MV-4-11 (cell line): ENCODE results near the gene ODAD3.

Experiments used
- DNase-seq: peaks from one replicate; lab custom pipeline; 2025; lab: John Stamatoyannopoulos, UW

Gene ODAD3

DNA sequence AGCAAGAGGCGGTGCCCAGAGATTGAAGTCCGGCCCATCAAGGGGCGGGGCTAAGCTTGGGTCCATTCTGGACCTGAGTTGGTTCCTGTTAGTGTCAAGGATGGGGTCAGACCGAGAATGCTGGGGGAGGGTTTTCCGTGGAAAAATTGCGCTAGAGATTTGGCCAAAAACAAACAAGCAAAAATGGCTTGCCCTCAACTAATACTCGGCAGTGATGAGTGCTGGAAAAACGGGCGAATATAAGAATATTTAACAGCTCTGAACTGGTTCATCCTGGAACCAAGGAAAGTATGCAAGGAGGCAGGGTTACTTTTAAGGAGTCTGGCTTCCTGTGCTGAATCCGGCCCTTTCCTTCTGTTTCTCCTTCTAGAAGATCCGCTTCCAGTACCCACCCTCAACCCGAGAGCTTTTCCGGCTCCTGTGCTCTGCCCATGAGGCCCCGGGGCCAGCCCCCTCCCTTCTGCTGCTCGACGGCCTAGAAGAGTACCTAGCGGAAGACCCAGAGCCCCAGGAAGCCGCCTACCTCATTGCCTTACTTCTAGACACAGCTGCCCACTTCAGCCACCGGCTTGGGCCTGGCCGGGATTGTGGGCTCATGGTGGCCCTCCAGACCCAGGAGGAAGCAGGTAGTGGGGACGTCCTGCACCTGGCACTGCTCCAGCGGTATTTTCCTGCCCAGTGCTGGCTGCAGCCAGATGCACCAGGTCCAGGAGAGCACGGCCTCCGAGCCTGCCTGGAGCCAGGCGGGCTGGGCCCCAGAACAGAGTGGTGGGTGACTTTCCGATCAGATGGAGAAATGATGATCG, 59.6 kb downstream of the ODAD3 start:
- DNase-seq = peak; percentile 61

DNA sequence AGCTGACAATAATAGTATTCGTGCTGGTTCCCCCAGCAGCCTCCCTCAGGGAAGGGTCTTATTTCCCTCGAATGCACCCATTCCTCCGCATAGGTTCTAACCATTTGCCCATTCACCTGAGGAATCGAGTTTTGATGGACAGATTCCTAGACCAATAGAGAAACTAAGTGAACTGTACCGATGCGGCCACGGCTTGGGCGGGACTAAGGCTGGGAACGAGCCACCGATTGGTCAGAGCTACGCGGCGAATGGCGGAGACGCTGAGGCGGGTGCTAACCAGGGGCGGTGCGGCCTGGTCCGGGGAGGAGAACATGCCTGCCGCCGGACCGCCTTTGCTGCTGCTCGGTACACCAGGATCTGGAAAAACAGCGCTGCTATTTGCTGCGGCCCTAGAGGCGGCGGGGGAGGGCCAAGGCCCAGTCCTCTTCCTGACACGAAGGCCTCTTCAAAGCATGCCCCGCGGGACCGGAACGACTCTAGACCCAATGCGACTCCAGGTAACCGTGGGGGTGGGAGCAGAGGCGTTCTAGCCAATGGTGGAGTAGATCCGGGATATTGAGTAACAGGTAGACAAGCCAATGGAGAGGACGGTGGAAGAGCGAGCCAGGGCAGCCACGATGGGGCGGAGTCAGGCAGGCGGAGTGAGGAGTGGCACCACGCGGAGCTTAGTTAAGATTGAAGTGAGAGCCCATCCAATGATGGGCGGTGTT, 60.3 kb downstream of the ODAD3 start, which contains the start of gene SWSAP1:
TSS of gene SWSAP1 (plus strand) at position 234 of the 710 bp plus-strand sequence. CDS start at position 249, 15 bp downstream.
- peak; percentile 100 for DNase-seq

DNA sequence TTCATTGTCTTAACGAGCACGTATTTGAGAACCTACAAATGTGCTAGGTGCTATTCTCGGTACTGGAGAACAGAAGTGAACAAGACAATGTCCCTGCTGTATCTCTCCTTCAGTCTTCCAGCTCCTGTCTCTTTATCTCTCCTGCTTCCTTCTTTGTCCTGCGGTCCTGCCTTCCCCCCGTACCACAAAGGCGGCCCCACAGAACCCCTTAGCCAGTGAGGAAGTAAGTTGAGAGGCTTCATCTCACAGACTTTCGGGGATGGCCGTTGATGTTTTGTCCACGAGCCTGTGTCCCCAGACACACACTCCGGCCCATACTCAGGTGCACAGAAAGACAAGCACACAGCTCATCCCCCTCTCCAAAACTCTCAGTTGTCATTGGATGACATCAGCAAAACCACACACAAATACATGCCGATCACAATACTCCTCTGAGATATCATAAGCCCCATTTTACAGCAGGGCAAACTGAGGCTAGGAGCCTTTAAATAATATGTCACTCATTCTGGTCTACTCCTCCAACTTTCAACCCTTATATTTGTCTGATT, 61.0 kb downstream of the ODAD3 start:
- peak; percentile 81 for DNase-seq

DNA sequence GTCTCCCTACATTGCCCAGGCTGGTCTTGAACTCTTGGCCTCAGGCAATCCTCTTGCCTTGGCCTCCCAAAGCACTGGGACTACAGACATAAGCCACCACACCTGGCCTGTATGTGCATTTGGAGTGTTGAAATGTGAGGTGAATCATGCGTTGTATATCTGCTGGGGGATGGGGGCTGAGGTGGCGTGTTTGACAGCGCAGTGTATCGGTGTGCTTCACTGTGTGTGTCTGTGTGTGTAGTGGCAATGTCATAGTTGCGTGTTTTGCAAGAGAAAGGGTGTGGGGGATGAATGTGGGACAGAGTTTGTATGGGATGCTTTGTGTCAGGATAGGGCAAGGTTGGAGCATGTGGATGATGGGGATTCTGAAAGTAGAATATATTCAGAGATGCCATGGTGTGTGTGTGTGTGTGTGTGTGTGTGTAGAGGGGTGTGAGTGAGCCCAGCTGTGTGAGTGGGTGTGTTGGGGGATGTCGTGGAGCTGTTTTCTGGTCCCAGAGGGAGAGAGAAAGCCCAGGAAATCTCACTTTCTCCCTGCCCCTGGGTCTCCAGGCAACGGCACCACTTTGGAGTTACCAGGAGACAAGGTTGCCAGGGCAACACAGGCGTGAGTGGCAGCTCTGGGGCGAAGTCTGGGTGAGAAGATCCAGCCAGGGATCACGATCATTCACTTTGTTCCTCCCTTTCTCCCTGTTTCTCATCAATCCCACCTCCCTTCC, 61.6 kb downstream of the ODAD3 start:
- DNase-seq = peak; percentile 73

DNA sequence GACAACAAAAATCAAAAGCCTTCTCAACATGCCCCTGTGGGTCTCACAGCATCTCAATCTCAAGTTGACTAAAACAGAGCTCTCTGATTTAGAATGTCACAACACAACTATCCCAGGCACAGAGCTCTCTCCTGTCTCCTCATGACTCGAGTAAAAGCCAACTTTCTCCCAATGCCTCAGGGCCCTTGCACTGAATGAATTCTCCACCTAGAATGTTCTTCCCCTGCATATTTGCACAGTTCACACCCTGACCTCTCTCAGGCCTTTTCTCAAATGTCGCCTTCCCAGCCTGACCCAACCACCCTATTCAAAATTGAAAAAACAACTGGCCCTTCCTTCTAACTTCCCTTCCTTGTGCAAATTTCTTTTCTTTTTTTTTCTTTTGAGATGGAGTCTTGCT, 64.2 kb downstream of the ODAD3 start:
- no peak for DNase-seq
